GM13976 (cell line): Measurements from ENCODE around the gene ATP6V0E1.

ENCODE experiments used
- DNase-seq: peaks from one replicate; pipeline ENCODE4 v3.0.0; 2012; ENCODE audit warnings: low spot score
- in situ Hi-C: fragments of 300-500 bp; cut with MboI; formaldehyde crosslinking; loops from one replicate; pipeline ENCODE4 v1.12.0; 2022; ENCODE audit warnings: low sequenced_read_pairs, mixed read lengths, inconsistent platforms; ENCODE audit not compliant: unreplicated experiment
- TF ChIP-seq, protein P1 (sequence below): IDR thresholded peaks from 2 replicates; pipeline ENCODE4 v1.5.1; 2012; ENCODE audit warnings: borderline replicate concordance, mild to moderate bottlenecking; ENCODE audit not compliant: insufficient read depth; ENCODE audit errors: extremely low read depth, missing control alignments, control extremely low read depth

Gene ATP6V0E1

DNA sequence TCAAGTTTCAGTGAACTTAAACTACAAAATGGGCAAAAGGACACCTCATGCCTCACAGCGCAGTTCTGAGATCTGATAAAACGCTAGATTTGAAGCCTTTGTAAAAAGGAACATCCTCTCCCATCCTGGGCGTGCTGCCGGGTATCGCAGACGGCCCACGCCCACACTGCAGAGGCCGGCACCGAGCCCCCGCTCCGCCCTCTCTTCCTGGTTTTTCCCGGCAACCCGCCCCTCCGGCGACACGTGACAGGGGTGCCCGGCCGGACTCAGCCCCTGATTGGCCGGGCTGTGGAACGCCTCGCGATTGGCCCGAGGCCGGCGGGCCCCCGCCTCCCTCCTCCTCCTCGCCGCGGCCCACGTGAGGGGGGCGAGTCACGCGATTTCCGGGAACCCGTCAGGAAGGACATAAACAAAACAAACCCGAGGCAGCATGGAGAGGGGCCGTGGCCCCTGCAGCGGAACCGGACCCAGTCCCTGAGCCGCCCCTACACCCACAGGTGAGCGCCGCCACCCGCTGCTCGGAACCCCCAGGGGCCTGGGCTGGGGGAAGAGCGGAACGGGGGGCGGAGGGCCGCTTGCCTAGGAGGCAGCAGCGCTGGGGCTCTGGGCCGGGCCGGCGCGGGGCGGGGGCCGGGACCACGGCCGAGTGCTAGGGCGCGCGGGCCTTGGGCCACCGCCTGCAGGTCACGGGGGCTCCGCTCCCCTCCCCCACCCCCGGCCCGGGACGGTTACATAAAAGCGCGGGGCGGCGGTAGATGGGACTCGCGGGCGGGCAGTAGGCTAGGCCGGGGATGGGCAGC lies 72.6 kb downstream of the ATP6V0E1 start, which contains the start of gene CREBRF:
CREBRF (plus strand) TSS at position 370 of the 800 bp plus-strand sequence. CDS start 24,424 bp downstream, outside the sequence.
- TF ChIP-seq, protein P1, sequence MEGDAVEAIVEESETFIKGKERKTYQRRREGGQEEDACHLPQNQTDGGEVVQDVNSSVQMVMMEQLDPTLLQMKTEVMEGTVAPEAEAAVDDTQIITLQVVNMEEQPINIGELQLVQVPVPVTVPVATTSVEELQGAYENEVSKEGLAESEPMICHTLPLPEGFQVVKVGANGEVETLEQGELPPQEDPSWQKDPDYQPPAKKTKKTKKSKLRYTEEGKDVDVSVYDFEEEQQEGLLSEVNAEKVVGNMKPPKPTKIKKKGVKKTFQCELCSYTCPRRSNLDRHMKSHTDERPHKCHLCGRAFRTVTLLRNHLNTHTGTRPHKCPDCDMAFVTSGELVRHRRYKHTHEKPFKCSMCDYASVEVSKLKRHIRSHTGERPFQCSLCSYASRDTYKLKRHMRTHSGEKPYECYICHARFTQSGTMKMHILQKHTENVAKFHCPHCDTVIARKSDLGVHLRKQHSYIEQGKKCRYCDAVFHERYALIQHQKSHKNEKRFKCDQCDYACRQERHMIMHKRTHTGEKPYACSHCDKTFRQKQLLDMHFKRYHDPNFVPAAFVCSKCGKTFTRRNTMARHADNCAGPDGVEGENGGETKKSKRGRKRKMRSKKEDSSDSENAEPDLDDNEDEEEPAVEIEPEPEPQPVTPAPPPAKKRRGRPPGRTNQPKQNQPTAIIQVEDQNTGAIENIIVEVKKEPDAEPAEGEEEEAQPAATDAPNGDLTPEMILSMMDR = no peak
- peak; percentile 96 for DNase-seq
- in situ Hi-C loops = no loop called here

DNA sequence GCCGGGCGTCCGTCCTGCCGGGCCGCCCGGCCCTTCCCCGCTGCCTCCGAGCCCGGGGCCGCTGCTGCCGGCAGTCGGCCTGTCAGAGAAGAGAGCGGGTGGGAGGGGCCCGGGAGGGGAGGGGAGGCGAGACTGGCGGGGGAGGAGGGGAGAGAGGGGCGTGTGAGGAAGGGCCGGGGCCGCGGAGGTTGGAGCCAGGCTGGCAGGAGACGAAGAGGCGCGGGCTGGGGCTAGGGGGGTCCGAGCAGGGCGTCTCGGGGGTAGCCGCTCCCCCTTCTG lies 73.2 kb downstream of the ATP6V0E1 start:
- in situ Hi-C loops = no loop called here
- TF ChIP-seq, protein P1 = no peak

DNA sequence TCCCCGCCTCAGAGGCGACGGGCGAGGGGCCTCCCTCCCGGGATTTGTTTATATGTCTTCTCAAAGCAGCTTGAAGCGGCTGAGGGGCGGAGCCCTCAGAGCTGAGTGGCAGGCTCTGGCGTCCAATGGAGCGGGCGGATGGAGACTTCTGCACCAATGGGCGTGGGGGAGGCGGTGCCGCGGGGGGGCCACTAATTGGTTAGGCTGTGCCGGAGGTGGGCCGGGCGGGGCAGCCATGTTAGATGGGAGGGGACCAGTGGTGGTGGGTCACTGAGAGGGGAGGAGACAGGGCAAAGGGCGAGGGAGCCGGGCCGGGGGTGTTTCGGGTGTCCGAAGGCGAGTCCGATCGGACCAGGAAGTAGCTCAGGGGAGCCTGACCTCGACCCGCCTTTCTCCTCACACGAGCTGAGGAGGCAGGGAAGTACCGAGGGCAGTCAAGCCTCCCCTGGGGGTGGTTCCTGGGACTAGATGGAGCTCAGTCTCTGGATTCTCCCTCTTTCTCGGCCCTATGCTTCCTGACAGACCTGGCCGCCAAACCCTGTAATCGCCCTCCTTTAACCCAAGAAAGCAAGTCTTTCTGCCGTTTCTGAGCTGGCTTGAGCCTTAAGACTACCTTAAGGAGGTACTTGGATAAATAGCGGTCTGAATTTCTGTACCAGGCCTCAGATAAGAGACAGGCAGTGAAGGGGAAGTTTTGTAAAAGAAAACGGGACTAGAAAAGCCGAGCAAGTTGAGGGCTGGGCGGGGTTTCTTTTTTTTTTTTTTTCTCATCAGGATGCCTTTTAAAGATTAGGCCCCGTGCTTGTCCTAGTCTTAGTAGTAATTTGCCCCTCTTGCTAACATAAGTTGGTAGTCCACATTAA lies 73.7 kb downstream of the ATP6V0E1 start:
- in situ Hi-C loops = no loop called here
- TF ChIP-seq, protein P1 = no peak

More for the DNA sequence above, 73.2 kb downstream of the ATP6V0E1 start:
- DNase-seq = peak; percentile 80

DNA sequence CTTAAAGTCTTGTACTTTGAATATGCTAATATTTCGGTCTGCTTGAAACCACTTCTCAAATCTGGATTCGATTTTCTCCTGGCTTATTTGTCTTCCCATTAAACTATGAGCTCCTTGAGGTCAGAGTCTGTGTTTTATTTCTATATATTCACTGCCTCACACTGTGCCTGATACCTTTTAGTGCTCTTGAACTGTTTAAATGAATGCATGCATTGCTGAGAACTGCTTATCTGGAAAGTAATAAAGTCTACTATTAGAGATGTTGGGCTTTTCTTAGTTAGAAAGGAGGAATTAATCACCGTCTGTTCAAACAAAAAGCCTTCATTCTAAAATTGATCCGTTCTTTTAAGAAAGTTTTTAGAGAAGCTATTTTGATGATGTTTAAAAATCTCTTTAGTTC lies 78.6 kb downstream of the ATP6V0E1 start:
- DNase-seq = no peak
- TF ChIP-seq, protein P1 = no peak
- in situ Hi-C loops = no loop called here

More for the DNA sequence above, 73.7 kb downstream of the ATP6V0E1 start:
- peak; percentile 98 for DNase-seq

DNA sequence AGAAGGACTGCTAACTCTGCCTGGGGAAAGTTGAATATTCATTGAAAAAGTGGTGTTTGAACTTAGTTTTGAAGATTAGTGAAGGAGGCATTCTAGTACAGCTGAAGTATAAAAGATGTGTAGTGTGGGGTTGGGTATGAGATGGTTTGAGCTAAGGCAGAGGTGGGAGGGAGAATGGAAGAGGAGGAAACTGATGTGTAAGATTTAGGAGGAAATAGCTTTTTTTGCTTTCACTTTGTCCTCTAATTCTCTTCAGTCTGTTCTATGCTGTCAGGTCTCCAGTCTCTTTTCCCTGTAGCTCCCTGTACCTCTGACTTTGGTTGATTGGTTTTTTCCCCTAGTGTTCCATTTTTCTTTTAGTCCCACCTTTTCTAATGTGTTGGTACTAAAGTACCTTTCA lies 81.6 kb downstream of the ATP6V0E1 start:
- peak; percentile 46 for DNase-seq
- TF ChIP-seq, protein P1 = no peak
- in situ Hi-C loops = no loop called here

DNA sequence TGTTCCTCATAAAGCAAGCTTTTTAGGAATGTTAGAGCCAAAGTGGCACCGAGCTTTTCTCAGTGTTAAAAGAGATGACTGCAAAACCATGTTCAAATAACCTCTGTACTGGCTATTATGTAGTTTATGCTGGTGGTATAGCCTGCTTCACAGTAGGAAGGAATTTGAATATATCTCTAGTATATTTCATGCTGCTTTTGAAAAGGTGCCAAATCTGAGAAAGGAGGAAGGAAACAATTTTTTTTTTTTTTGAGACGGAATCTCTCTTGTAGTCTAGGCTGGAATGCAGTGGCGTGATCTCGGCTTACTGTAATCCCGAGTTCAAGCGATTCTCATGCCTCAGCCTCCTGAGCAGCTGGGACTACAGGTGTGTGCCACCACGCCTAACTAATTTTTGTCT lies 86.1 kb downstream of the ATP6V0E1 start:
- DNase-seq = no peak
- in situ Hi-C loops = no loop called here
- TF ChIP-seq, protein P1 = no peak
